ENCODE results near the gene WDPCP. TPM values are rescaled to one million over a fixed set of nuclear protein-coding genes. Genes with fewer than 3 reads are reported as not detected.
A peak's percentile ranks its signal among the peaks of the same experiment; 100 is the strongest.

WDPCP gene
- total and polyA plus RNA-seq, 10 of the 15 experiments (the other 5 are each of a cell fraction or from before 2014, with no cell fraction given): 2.1 to 7.9 (median 4.6) TPM

DNA sequence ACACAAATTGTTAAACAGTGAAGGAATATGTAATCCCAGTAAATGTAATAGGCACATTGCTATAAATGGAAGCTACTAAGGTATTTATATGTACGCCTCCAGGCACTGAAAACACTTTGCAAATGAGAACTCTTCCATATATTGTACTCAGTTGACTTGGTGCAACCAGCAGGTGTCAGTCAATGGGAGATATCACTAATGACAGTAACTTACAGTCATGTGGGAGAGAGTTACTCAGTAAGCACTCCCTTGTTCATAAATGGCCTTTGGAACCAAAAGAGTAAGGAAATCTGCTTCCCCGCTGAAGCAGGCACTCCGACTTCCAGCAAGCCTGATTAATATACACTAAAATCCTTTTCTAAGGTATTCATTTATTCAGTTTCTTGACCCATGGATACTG, 6.4 kb upstream of the WDPCP start:
- TF ChIP-seq, protein P1, sequence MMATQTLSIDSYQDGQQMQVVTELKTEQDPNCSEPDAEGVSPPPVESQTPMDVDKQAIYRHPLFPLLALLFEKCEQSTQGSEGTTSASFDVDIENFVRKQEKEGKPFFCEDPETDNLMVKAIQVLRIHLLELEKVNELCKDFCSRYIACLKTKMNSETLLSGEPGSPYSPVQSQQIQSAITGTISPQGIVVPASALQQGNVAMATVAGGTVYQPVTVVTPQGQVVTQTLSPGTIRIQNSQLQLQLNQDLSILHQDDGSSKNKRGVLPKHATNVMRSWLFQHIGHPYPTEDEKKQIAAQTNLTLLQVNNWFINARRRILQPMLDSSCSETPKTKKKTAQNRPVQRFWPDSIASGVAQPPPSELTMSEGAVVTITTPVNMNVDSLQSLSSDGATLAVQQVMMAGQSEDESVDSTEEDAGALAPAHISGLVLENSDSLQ (IDR thresholded peaks at IDR 0.05): peak; percentile 65
- TF ChIP-seq, protein P2, sequence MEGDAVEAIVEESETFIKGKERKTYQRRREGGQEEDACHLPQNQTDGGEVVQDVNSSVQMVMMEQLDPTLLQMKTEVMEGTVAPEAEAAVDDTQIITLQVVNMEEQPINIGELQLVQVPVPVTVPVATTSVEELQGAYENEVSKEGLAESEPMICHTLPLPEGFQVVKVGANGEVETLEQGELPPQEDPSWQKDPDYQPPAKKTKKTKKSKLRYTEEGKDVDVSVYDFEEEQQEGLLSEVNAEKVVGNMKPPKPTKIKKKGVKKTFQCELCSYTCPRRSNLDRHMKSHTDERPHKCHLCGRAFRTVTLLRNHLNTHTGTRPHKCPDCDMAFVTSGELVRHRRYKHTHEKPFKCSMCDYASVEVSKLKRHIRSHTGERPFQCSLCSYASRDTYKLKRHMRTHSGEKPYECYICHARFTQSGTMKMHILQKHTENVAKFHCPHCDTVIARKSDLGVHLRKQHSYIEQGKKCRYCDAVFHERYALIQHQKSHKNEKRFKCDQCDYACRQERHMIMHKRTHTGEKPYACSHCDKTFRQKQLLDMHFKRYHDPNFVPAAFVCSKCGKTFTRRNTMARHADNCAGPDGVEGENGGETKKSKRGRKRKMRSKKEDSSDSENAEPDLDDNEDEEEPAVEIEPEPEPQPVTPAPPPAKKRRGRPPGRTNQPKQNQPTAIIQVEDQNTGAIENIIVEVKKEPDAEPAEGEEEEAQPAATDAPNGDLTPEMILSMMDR (IDR thresholded peaks at IDR 0.05 in 2 of 3, conservative IDR thresholded peaks at IDR 0.05 in 1 of 3; ENCODE audit: control insufficient read depth in 2 of 3, extremely low read depth in 1 of 3, insufficient read depth in 1 of 3, low read depth in 3 of 3, low read length in 3 of 3): peak in 1 of 3 experiments; percentile 21; a peak in 1 of 6 replicates
- no peak for TF ChIP-seq NR2F1 (conservative IDR thresholded peaks at IDR 0.05)
- Histone ChIP-seq H3K4me2 (ENCODE audit: control insufficient read depth, insufficient read depth) (no peak overlapping the region), H3K9ac (ENCODE audit: control insufficient read depth, insufficient read depth, low read length) (no peak overlapping the region), H3K4me3 (no peak overlapping the region), H4K20me1 (ENCODE audit: control insufficient read depth, insufficient read depth) (no peaks in the 10 kb centered on the region), H3K9me3 (replicated peaks; ENCODE audit: control insufficient read depth, insufficient read depth, low read length) (no peaks in the 10 kb centered on the region), H3K4me1 (ENCODE audit: control insufficient read depth, insufficient read depth, low read length) (peaks cover 6% of the 10 kb centered on the region), H2AFZ (ENCODE audit: control insufficient read depth, low read depth, low read length) (no peak overlapping the region), H3K36me3 (ENCODE audit: control insufficient read depth in 2 of 2, insufficient read depth in 2 of 2, low read length in 1 of 2) (peaks cover 0 to 18% of the 10 kb centered on the region in 2 experiments; a peak in 1 of 4 replicates), H3K27me3 (replicated peaks in 1 of 2; ENCODE audit: control insufficient read depth in 2 of 2, insufficient read depth in 2 of 2, low read length in 1 of 2) (no peaks in the 10 kb centered on the region), H3K27ac (ENCODE audit: control insufficient read depth, insufficient read depth) (no peak overlapping the region), H3K79me2 (ENCODE audit: control insufficient read depth, insufficient read depth, low read length) (peaks cover 50% of the 10 kb centered on the region)
- ChIA-PET CTCF (interaction anchor here (1.0 kb wide), 1 partner anchor 9 kb away, joined by 4 read pairs; no protein-coding TSS in a partner anchor), RAD21 (ENCODE audit: unreplicated experiment) (no interaction called here), POLR2A (no interaction called here), SMC1A (ENCODE audit: uncharacterized antibody, unreplicated experiment) (no interaction called here)
- in situ Hi-C loops (cut with MboI): no loop called here
- 94% methylated on average over 3 of the region's 3 CpGs for WGBS (ENCODE audit: insufficient coverage, insufficient replicate concordance, low lambda C conversion rate, missing lambda C conversion rate)
- peak; percentile 51 for ATAC-seq
- intact Hi-C loops (cut with micrococcal nuclease; ENCODE audit: unreplicated experiment): loop anchor here (5.0 kb wide), 1 partner anchor 268 kb away; no protein-coding TSS in a partner anchor
- no TSS peak for BruUV-seq (replicated peaks)
- no peak for FAIRE-seq
- DNase-seq (ENCODE audit: low read depth, low spot score): no peak
